OCI-LY3 (cell line): ENCODE measurements around the gene CTAGE9.
"Not testable (repeated sequence)": the region's sequence is repeated elsewhere in the genome, so short reads cannot be mapped to it uniquely, and the experiment has no call there.

Experiments used
- H2AFZ ChIP-seq: fragments of 200-600, 300-600 bp; shearing (Covaris generic); 2 replicates; pipeline ENCODE4 v1.6.0; 2014; ENCODE audit warnings: antibody characterized with exemption, low read depth, low read length
- H3K27ac ChIP-seq: fragments of 200-600, 300-600 bp; sonication (generic); 2 replicates; pipeline ENCODE4 v1.5.1; 2014; ENCODE audit warnings: mild to moderate bottlenecking, low read length, moderate library complexity, mixed read lengths
- H3K27me3 ChIP-seq: fragments of 200-600, 300-600 bp; sonication (generic); 2 replicates; pipeline ENCODE4 v1.6.1; 2014; ENCODE audit warnings: low read depth, low read length, mixed read lengths
- H3K36me3 ChIP-seq: fragments of 200-600, 300-600 bp; sonication (generic); replicated peaks from 2 replicates; pipeline ENCODE3; 2014; ENCODE audit warnings: low read depth, low read length, mixed read lengths
- H3K4me1 ChIP-seq: fragments of 300-600, 200-600 bp; sonication (generic); 2 replicates; pipeline ENCODE4 v1.6.1; 2014; ENCODE audit warnings: low read length, mixed read lengths
- H3K4me2 ChIP-seq: fragments of 200-600, 300-600 bp; sonication (generic); 2 replicates; pipeline ENCODE4 v1.6.1; 2014; ENCODE audit warnings: low read length, mixed read lengths
- H3K4me3 ChIP-seq: fragments of 300-600, 200-600 bp; sonication (generic); 2 replicates; pipeline ENCODE4 v1.5.1; 2014; ENCODE audit warnings: antibody characterized with exemption, mild to moderate bottlenecking, low read length, moderate library complexity
- H3K79me2 ChIP-seq: fragments of 300-600, 200-600 bp; shearing (Covaris generic); 2 replicates; pipeline ENCODE4 v1.6.1; 2014; ENCODE audit warnings: mild to moderate bottlenecking, low read length, mixed read lengths
- H3K9ac ChIP-seq: fragments of 300-600, 200-600 bp; shearing (Covaris generic); 2 replicates; pipeline ENCODE4 v1.6.0; 2014; ENCODE audit warnings: mild to moderate bottlenecking, low read length, moderate library complexity
- H3K9me3 ChIP-seq: fragments of 200-600, 300-600 bp; shearing (Covaris generic); 2 replicates; pipeline ENCODE4 v1.6.1; 2014; ENCODE audit warnings: low read length, mixed read lengths; ENCODE audit not compliant: insufficient read depth
- H4K20me1 ChIP-seq: fragments of 200-600, 300-600 bp; sonication (generic); 2 replicates; pipeline ENCODE4 v1.6.1; 2016; ENCODE audit warnings: low read length, mixed read lengths; ENCODE audit not compliant: insufficient read depth
- EZH2phosphoT487 ChIP-seq: fragments of 200-600 bp; shearing (Covaris generic); IDR thresholded peaks from 2 replicates; pipeline ENCODE4 v1.6.1; 2018; ENCODE audit warnings: antibody characterized with exemption, mixed run types, low read depth
- TF ChIP-seq, protein P1 (sequence below): fragments of 200-600, 300-600 bp; sonication (generic); IDR thresholded peaks from 2 replicates; pipeline ENCODE4 v1.5.1; 2014; ENCODE audit warnings: antibody characterized with exemption, low read length, low read depth

Gene CTAGE9

DNA sequence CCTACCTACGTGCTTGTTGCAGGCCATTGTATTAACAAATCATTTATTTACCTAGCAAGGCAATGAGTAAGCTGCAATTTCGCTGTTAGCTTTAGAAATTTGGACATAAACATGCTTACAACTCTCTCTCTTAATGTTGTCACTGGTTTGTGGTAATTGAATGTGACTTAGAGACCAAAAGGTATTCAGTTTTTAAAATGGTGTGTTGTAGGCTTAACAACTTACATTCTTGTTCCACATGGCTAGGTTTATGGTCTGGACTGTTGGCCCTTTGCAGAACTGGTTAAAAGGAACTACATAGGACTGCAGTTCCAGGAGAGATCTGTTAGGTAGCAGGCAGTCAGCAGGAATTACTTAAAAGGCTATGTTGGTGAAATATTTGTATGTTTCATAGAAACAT, 10.3 kb upstream of the CTAGE9 start:
- H3K4me1 ChIP-seq = no peaks in the 10 kb centered on the region
- no peak for TF ChIP-seq EZH2phosphoT487
- TF ChIP-seq, protein P1, sequence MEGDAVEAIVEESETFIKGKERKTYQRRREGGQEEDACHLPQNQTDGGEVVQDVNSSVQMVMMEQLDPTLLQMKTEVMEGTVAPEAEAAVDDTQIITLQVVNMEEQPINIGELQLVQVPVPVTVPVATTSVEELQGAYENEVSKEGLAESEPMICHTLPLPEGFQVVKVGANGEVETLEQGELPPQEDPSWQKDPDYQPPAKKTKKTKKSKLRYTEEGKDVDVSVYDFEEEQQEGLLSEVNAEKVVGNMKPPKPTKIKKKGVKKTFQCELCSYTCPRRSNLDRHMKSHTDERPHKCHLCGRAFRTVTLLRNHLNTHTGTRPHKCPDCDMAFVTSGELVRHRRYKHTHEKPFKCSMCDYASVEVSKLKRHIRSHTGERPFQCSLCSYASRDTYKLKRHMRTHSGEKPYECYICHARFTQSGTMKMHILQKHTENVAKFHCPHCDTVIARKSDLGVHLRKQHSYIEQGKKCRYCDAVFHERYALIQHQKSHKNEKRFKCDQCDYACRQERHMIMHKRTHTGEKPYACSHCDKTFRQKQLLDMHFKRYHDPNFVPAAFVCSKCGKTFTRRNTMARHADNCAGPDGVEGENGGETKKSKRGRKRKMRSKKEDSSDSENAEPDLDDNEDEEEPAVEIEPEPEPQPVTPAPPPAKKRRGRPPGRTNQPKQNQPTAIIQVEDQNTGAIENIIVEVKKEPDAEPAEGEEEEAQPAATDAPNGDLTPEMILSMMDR = no peak
- H3K27me3 ChIP-seq = no peaks in the 10 kb centered on the region
- no peak overlapping the region for H3K27ac ChIP-seq
- H2AFZ ChIP-seq = no peak overlapping the region
- no peaks in the 10 kb centered on the region for H3K36me3 ChIP-seq
- no peak overlapping the region for H3K4me2 ChIP-seq
- no peak overlapping the region for H3K4me3 ChIP-seq
- H3K79me2 ChIP-seq = no peaks in the 10 kb centered on the region
- H3K9ac ChIP-seq = no peak overlapping the region
- no peaks in the 10 kb centered on the region for H3K9me3 ChIP-seq
- no peaks in the 10 kb centered on the region for H4K20me1 ChIP-seq

DNA sequence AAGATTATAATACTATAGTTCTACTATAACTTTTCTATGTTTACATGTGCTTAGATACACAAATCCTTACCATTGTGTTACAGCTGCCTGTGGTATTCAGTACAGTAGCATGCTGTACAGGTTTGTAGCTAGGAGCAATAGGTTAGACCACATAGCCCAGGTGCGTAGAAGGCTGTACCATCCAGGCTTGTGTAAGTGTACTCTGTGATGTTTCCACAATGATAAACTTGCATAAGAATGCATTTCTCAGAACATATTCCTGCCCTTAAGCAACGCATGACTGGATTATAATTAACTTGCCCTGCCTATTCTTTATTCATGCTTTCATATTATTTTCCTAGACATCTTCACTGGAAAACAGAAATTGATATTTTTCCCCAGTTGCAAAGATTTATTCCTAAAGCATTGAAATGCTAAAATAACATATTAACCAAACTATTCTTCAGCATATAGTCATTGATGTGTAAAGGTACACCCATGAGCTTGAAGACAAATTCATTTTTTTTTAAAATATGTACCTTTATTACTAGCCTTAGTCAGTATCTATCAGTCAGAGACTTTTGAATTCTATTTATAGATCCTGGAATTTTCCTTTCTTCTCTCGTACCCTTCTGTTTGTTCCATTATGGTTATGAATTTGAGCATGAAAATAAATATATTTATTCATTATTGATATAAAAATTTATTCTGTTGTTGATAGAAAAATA, 7.2 kb upstream of the CTAGE9 start:
- H3K9ac ChIP-seq = no peak overlapping the region
- H3K27me3 ChIP-seq = no peaks in the 10 kb centered on the region
- H3K36me3 ChIP-seq = no peaks in the 10 kb centered on the region
- H3K79me2 ChIP-seq = no peaks in the 10 kb centered on the region
- H3K4me2 ChIP-seq = no peak overlapping the region
- H2AFZ ChIP-seq = no peak overlapping the region
- H3K27ac ChIP-seq = no peak overlapping the region
- H3K4me1 ChIP-seq = no peaks in the 10 kb centered on the region
- no peaks in the 10 kb centered on the region for H4K20me1 ChIP-seq
- no peaks in the 10 kb centered on the region for H3K9me3 ChIP-seq
- no peak overlapping the region for H3K4me3 ChIP-seq
- TF ChIP-seq, protein P1 = no peak
- no peak for TF ChIP-seq EZH2phosphoT487

- H3K27me3 ChIP-seq, H3K4me3 ChIP-seq, H3K4me1 ChIP-seq, H3K9me3 ChIP-seq, H3K79me2 ChIP-seq, H3K36me3 ChIP-seq, H3K4me2 ChIP-seq, H3K27ac ChIP-seq, H2AFZ ChIP-seq, H3K9ac ChIP-seq, H4K20me1 ChIP-seq: not testable (repeated sequence)
Measured at GRCh38 chr6:131715567-131715966, 4.8 kb upstream of the CTAGE9 start.

GRCh38 chr6:131703905-131704304, 6.9 kb downstream of the CTAGE9 start:
- H4K20me1 ChIP-seq, H2AFZ ChIP-seq, H3K4me2 ChIP-seq, H3K9me3 ChIP-seq, H3K27ac ChIP-seq, H3K4me3 ChIP-seq, H3K36me3 ChIP-seq, H3K9ac ChIP-seq, H3K27me3 ChIP-seq, H3K4me1 ChIP-seq, H3K79me2 ChIP-seq: not testable (repeated sequence)

- H2AFZ ChIP-seq, H3K36me3 ChIP-seq, H3K4me2 ChIP-seq, H3K9ac ChIP-seq, H3K27ac ChIP-seq, H3K4me1 ChIP-seq, H4K20me1 ChIP-seq, H3K9me3 ChIP-seq, H3K4me3 ChIP-seq, H3K79me2 ChIP-seq, H3K27me3 ChIP-seq: not testable (repeated sequence)
Measured at GRCh38 chr6:131700851-131701250, 10.0 kb downstream of the CTAGE9 start.
